HG02938 (cell line): ENCODE results near the gene DENND5A.

ENCODE experiments used
- ATAC-seq: cut with Tn5 transposase; IDR thresholded peaks from one replicate; pipeline ENCODE4 v1.9.1; 2021; ENCODE audit warnings: mild to moderate bottlenecking, moderate library complexity; ENCODE audit not compliant: unreplicated experiment

Gene DENND5A

GRCh38 chr11:9265211-9266131 is at the start of gene DENND5A:
Gene DENND5A, minus strand, starts transcription at chr11:9265350. Its CDS starts 281 bp downstream, at chr11:9265069.
- no peak for ATAC-seq

GRCh38 chr11:9314291-9315077 is 49.3 kb upstream of the DENND5A start, which contains the start of gene TMEM41B:
Gene TMEM41B, minus strand, starts transcription at chr11:9314593. Its CDS starts 152 bp downstream, at chr11:9314441.
- peak; percentile 91 for ATAC-seq

GRCh38 chr11:9313648-9314290 is 48.6 kb upstream of the DENND5A start:
- peak; percentile 18 for ATAC-seq

DNA sequence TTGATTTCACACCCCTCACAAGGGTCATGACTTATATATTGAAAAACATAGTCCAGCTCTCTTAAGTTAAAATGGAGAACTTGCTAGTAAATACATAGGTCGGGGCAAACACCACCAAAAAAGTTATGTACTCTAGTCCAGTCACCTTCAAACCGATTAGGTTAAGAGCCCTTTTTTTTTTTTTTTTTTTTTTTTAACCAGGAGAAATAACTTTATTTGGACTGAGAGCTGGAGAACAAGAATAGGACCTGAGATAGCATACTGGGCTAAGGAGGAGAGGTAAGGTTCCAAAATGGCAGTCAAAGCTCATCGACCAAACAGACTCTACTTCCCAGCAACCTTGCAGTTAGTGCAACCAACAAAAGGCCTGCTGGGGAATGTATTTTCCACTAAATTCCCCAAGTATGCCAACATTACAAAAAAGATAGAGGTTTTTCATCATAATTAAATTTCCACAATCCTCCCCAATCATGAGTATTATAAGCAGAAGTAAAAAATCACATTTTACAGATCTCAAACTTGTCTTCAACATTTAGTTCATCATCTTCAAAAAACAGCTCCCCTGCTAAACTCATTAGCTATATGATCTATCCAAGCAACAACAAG is 45.4 kb upstream of the DENND5A start:
- no peak for ATAC-seq

DNA sequence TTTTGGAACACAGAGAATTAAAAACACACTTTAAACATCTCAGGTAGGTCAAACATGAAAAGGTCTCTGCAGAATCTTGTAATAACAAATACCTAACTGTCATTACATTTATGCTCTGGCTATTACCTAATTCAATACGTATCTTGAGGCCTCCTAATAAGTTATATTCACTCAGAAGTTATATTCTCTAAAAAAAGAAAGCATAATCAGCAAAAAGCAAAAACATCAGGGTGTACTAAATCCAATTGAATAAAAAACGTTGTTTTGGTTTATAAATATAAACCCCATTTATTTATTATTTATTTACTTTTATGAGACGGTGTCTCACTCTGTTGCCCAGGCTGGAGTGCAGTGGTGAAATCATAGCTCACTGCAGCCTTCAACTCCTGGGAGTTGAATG is 39.0 kb upstream of the DENND5A start:
- ATAC-seq, result no peak

GRCh38 chr11:9302448-9302847 is 37.3 kb upstream of the DENND5A start:
- ATAC-seq, result no peak

GRCh38 chr11:9301720-9302119 is 36.6 kb upstream of the DENND5A start:
- no peak for ATAC-seq

DNA sequence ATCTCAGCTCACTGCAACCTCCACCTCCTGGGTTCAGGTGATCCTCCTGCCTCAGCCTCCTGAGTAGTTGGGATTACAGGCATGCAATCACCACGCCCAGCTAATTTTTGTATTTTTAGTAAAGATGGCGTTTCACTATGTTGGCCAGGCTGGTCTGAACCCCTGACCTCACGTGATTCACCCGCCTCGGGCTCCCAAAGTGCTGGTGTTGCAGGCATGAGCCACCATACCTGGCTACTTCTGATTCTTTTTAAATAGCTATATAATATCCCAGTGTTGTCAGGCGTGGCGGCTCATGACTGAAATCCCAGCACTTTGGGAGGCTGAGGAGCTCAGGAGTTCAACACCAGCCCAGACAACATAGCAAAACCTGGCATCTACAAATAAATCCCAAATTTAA is 28.5 kb upstream of the DENND5A start:
- ATAC-seq, result no peak

- ATAC-seq, result no peak
Measured at GRCh38 chr11:9285850-9286587, 20.9 kb upstream of the DENND5A start.

DNA sequence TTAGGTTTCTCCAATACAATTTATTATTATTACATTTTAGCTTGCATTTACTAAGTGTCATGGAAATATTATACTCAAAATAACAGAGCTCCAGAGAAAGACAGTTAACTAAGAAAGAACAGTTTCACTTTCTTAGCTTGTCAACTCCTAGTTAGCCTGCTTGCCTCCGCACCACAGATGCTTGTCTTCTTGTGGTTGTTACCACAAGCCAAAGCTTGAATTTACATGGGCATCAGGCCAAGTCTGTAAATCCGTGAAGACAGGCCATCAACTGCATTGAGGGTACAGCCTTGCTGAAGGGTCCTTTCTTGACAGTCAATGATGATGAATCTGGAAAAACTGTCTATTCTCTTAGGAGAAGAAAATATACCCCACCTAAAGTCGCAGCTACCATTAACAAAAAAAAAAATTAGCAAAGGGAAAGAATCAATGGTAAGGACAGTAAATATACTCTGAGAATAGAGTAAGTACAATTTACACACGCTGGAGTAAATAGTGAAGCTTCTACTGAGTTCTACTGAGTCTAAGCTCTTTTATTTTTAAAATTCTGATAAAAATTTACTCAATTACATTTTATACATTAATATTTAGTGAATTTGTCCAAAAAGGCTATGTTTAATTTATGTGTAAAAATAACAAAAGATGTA is 15.6 kb upstream of the DENND5A start:
- ATAC-seq, result peak; percentile 72

DNA sequence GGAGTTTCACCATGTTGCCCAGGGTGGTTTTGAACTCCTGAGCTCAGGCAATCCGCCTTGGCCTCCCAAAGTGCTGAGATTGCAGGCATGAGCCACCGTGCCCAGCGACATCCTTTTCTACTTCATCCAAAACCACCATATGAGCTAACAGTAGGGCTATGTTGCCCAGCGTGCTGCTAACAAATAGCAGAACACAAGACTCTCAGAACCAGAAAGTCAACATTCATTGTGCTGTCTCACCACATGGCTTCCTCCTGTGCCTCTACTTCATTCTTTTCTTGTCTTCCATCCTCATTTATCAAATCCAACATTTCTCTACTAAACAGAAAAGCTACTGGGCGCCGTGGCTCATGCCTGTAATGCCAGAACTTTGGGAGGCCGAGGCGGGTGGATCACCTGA is 12.0 kb upstream of the DENND5A start:
- no peak for ATAC-seq

GRCh38 chr11:9276571-9276970 is 11.4 kb upstream of the DENND5A start:
- no peak for ATAC-seq

DNA sequence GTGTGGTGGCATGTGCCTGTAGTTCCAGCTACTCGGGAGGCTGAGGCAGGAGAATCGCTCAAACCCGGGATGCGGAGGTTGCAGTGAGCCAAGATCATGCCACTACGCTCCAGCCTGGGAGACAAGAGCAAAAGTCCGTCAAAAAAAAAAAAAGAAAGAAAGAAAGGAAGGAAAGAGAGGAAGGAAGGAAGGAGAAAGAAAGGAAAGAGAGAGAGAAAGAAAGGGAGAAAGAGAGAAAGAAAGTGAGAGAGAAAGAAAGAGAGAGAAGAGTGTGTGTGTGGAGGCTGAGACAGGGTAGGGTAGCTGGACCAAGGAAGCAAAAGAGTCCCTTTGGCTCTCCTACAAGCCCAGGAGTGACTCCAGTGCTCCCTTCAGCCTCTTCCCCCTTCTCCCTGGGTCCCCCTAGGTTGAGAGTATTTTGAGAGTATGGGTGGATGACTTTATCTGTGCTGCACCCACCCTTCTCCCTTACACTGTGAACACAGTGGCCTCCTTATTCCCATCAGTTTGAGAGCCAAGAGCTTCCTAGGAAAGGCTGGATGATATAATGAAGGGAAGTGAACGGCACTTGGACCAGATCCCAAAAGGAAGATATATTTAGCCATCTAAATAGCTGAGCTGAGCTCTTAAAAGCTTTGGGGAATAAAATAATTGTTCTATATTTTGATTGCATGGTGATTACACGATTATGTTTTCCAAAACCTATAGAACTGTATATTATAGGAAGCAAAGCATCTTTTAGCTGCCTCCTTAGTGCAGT is 9.5 kb upstream of the DENND5A start:
- no peak for ATAC-seq

DNA sequence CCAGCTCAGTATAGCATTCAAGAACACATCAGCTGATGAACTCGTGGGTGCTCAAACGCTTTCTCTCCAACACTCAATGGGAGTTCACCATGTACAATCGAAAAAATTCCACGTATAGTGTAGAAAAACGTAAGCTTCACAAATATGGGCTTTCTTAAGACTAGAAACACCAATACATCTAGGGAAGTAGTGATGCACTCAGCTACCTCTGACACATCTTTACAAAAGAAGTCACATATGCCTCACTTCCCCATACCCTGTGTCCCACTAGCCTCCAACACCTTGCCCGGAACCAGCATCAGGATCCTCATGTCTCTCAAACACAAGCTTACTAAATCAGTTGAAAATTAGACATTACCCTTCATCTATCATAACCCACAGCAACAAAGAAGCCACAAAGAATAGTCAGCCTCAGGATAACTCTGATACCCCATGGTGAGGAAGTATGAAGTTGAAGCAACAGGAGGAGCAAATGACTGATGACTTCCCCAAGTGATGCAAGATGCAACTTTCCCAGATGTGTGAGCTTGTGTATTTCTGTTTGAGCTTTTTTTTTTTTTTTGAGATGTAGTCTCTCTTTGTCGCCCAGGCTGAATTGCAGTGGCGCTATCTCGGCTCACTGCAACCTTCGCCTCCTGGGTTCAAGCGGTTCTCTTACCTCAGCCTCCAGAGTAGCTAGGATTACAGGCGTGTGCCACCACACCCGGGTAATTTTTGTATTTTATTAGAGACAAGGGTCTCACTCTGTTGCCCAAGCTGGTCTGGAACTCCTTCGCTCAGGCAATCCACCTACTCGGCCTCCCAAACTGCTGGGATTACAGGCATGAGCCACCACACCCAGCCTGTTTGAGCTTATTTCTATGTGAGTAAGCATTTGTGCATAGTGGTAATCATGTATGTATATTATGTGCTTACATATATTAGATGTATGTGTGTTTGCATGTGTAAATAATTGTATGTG is 8.5 kb upstream of the DENND5A start:
- ATAC-seq, result no peak

DNA sequence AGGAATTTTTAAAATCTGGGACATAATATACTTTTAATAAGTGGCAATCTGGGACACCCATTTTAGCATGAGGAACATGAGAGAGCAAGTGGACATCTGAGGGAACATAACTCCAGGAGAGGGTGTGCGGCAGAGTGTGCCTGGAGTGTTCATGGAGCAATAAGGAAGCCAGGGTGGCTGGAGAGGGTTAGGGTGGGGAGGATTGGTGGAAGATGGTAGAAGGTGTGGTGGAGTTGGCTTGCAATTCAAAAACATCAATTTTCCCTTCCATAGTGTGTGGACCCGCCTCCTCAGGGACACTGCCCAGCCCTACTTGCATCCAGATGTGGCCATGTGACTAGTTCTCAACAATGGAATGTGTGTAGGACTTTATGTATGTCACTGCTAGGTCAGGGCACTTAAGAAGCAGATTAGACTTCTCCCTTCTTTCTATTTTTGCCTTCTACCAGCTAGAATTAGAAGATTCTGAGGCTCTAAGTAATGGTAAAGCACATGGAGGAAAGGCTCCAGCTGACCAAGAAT is 4.4 kb upstream of the DENND5A start:
- ATAC-seq, result no peak

DNA sequence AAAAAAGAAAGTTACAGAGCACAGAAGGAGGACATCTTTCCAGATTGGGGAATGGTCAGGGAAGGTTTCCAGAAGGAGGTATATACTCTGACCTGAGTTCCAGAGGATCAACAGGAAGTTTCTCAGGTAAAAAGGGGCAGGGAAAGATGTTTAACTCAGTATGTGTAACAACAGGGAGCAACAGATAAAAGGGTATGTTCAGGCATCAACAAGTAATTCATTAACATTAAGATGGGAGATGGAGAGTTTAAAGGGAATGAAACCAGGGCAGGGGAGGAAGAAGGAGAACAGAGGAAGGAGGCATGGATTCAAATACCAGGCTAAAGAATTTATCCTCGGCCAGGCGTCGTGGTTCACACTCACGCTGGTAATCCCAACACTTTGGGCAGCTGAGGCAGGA is 2.5 kb upstream of the DENND5A start:
- no peak for ATAC-seq

- no peak for ATAC-seq
Measured at GRCh38 chr11:9266926-9267325, 1.8 kb upstream of the DENND5A start.
